Measurements from ENCODE around the gene SUGCT. TPM values are rescaled to one million over a fixed set of nuclear protein-coding genes. Genes with fewer than 3 reads are reported as not detected.

Gene SUGCT
- total RNA-seq, 1 donor from 2014 or later, result 1.6 TPM

DNA sequence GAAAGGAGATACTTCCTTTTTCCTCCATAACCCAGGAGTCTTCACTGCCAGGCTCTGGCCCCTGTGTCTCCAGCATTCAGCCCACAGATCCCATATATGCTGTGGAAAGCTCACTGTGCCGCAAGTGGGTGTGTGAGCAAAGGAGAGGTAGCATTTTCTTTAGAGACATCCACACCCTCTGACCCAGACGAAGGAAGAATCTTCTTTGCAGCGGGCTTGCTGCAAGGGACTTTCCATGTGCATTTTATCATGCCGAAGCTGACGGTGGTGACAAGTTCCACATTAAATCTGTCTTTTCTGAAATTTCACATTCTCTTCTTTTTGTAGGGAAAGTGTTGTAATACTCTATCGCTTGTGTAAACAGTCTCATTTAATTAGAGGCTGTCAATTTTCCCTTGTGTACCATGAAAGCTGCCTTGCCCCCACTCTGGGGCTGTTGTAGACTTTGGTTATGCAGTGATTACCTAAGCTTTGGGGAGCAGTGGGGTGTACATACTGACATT, 409.5 kb downstream of the SUGCT start:
- Mint-ChIP-seq H3K4me3 (ENCODE audit: unreplicated experiment) (no peak overlapping the region), H3K27ac (ENCODE audit: unreplicated experiment) (no peak overlapping the region), H3K36me3 (ENCODE audit: low read depth, unreplicated experiment) (no peaks in the 10 kb centered on the region), H3K27me3 (ENCODE audit: unreplicated experiment) (no peaks in the 10 kb centered on the region), H3K9me3 (ENCODE audit: unreplicated experiment) (no peaks in the 10 kb centered on the region), H3K4me1 (ENCODE audit: unreplicated experiment) (no peaks in the 10 kb centered on the region)
- TF ChIP-seq, protein P1, sequence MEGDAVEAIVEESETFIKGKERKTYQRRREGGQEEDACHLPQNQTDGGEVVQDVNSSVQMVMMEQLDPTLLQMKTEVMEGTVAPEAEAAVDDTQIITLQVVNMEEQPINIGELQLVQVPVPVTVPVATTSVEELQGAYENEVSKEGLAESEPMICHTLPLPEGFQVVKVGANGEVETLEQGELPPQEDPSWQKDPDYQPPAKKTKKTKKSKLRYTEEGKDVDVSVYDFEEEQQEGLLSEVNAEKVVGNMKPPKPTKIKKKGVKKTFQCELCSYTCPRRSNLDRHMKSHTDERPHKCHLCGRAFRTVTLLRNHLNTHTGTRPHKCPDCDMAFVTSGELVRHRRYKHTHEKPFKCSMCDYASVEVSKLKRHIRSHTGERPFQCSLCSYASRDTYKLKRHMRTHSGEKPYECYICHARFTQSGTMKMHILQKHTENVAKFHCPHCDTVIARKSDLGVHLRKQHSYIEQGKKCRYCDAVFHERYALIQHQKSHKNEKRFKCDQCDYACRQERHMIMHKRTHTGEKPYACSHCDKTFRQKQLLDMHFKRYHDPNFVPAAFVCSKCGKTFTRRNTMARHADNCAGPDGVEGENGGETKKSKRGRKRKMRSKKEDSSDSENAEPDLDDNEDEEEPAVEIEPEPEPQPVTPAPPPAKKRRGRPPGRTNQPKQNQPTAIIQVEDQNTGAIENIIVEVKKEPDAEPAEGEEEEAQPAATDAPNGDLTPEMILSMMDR (IDR thresholded peaks at IDR 0.05; ENCODE audit: unreplicated experiment), result no peak
- no peak for DNase-seq (ENCODE audit: low spot score)

DNA sequence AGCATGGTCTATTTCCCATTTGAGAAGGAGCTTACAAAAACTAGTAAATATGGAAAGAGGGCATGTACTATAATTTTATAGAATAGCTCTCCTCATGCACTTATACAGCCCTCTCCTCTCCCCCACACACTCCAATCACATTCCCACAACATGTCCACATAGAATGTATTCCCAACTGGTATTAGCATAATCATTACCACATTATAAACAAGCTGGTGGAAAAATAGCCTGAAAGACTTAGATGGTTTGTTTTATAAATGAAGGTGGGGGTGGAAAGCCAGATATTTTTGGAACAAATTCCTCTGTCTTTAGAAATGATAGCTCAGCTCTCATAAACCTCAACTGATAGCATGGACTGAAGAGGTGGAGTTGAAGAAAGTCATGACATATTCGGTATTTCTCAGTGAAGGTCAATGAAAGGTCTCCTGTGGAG, 410.1 kb downstream of the SUGCT start:
- TF ChIP-seq, protein P1 (IDR thresholded peaks at IDR 0.05; ENCODE audit: unreplicated experiment), result no peak
- Mint-ChIP-seq H3K27me3 (ENCODE audit: unreplicated experiment) (no peaks in the 10 kb centered on the region), H3K4me1 (ENCODE audit: unreplicated experiment) (no peaks in the 10 kb centered on the region), H3K4me3 (ENCODE audit: unreplicated experiment) (no peak overlapping the region), H3K9me3 (ENCODE audit: unreplicated experiment) (no peaks in the 10 kb centered on the region), H3K36me3 (ENCODE audit: low read depth, unreplicated experiment) (no peaks in the 10 kb centered on the region), H3K27ac (ENCODE audit: unreplicated experiment) (no peak overlapping the region)
- no peak for DNase-seq (ENCODE audit: low spot score)

DNA sequence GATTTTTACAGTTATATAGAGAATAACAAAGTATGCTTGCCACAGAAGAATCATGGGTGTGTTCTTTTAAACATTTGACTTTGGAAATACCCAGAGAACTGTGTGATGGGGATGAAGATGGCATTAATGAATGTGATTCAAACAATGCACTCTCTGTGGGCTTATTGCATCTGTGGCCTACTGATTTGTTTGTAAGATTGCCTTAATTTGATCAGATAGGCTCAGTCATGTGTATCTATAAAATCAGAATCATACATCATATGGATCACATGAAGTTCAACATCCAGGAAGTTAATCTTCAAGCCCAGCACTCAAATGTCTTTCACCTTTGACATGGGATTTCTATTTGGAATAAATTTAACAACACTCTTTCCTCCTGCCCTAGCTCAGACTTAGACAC, 410.9 kb downstream of the SUGCT start:
- TF ChIP-seq, protein P1 (IDR thresholded peaks at IDR 0.05; ENCODE audit: unreplicated experiment), result no peak
- H3K27ac Mint-ChIP-seq (ENCODE audit: unreplicated experiment), result no peak overlapping the region
- no peaks in the 10 kb centered on the region for H3K4me1 Mint-ChIP-seq (ENCODE audit: unreplicated experiment)
- DNase-seq (ENCODE audit: low spot score), result no peak
- H3K9me3 Mint-ChIP-seq (ENCODE audit: unreplicated experiment), result no peaks in the 10 kb centered on the region
- H3K36me3 Mint-ChIP-seq (ENCODE audit: low read depth, unreplicated experiment), result no peaks in the 10 kb centered on the region
- H3K4me3 Mint-ChIP-seq (ENCODE audit: unreplicated experiment), result no peak overlapping the region
- no peaks in the 10 kb centered on the region for H3K27me3 Mint-ChIP-seq (ENCODE audit: unreplicated experiment)

DNA sequence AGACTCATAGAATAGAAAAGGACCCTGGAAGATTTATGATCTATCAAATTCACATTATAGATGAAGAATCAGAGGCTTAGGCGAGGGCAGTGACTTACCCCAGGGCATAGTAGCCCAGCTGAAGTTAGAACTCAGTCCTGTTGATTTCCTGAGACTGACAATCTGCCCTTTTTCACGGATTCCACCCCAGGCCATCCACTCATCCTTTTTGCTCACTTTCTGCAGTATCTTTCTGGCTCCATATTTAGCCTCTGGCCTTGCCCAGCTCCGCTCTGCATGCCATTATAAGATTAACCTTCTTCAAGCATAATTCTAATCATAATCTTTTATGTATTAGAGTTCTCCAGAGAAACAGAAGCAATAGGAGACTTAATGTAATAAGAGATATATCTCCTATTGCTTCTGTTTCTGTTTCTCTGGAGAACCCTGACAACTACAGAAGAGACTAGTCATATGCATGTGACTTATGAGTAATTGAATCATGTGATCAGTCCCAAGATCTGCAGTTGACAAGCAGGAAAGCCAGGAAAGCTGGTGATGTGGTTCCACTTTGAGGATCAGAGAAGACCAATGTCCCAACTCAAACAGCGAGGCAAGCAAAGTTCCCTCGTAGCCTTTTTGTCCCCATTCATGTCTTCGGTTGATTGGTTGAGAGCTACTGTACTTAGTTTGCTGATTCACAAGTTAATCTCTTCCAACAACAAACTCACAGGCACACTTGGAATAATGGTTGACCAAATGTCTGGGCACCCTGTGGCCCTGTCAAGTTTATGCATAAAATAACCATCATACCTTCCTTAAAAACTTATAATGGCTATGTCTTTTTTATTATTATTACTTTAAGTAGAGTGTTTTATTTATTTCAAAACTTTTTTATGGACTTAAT, 412.1 kb downstream of the SUGCT start:
- Mint-ChIP-seq H3K27me3 (ENCODE audit: unreplicated experiment) (no peaks in the 10 kb centered on the region), H3K36me3 (ENCODE audit: low read depth, unreplicated experiment) (no peaks in the 10 kb centered on the region), H3K9me3 (ENCODE audit: unreplicated experiment) (no peaks in the 10 kb centered on the region), H3K4me3 (ENCODE audit: unreplicated experiment) (no peak overlapping the region), H3K27ac (ENCODE audit: unreplicated experiment) (no peak overlapping the region), H3K4me1 (ENCODE audit: unreplicated experiment) (no peaks in the 10 kb centered on the region)
- DNase-seq (ENCODE audit: low spot score), result no peak
- TF ChIP-seq, protein P1 (IDR thresholded peaks at IDR 0.05; ENCODE audit: unreplicated experiment), result no peak

Measured in endothelial cell (in vitro differentiated cells).